GM12878 (cell line): ENCODE data around the gene SYCE3. TPM values are rescaled to one million over a fixed set of nuclear protein-coding genes. Genes with fewer than 3 reads are reported as not detected.
A peak's percentile ranks its signal among the peaks of the same experiment; 100 is the strongest.

Source experiments
- ATAC-seq: fragments of 200-7000 bp; cut with Tn5 transposase; 3 replicates; pipeline ENCODE4 v1.9.1; 2020; ENCODE audit warnings: mild to moderate bottlenecking, moderate library complexity
- BruUV-seq: library from RNA; stranded (reverse); fragments of 400-500 nt; replicated peaks from 2 replicates; lab custom pipeline; 2021; lab: Mats Ljungman, UMichigan
- CTCF ChIA-PET: fragments of 300-600 bp; sonication (Branson Sonifier 250); formaldehyde crosslinking; extraction: SDS; loops from one replicate; lab custom pipeline; 2021; ENCODE audit warnings: inconsistent platforms; lab: Yijun Ruan, JAX
- POLR2A ChIA-PET: fragments of 350-600 bp; formaldehyde crosslinking; extraction: SDS; loops from one replicate; lab custom pipeline; 2021; ENCODE audit warnings: inconsistent platforms; lab: Charles Lee
- RAD21 ChIA-PET: fragments of 300-600 bp; sonication (Branson Sonifier 250); formaldehyde crosslinking; loops from one replicate; lab custom pipeline; 2023; ENCODE audit warnings: antibody characterized with exemption; ENCODE audit not compliant: unreplicated experiment; lab: Charles Lee
- SMC1A ChIA-PET: fragments of 300-600 bp; sonication (Branson Sonifier 250); formaldehyde crosslinking; loops from one replicate; lab custom pipeline; 2023; ENCODE audit not compliant: unreplicated experiment, uncharacterized antibody; lab: Charles Lee
- DNase-seq: peaks from one replicate; pipeline ENCODE4 v3.0.0-alpha.2; 2011; ENCODE audit warnings: low read depth, low spot score
- FAIRE-seq: peaks from 3 replicates; lab custom pipeline; 2011; peaks lifted over from hg19 to GRCh38; lab: Jason Lieb, UNC
- H2AFZ ChIP-seq: 2 replicates; pipeline ENCODE4 v1.6.0; 2011; ENCODE audit warnings: low read depth, low read length, control low read depth; ENCODE audit not compliant: control insufficient read depth
- H3K27ac ChIP-seq: 2 replicates; pipeline ENCODE4 v1.5.1; 2011; ENCODE audit warnings: control low read depth; ENCODE audit not compliant: control insufficient read depth, insufficient read depth
- H3K27me3 ChIP-seq, 2 experiments: replicated peaks in 1 of 2; 2 replicates each; pipeline versions ENCODE4 v1.6.0 to v1.6.1; 2011; ENCODE audit warnings: low read length in 1 of 2; ENCODE audit not compliant: control insufficient read depth in 2 of 2, insufficient read depth in 2 of 2
- H3K36me3 ChIP-seq, 2 experiments: 2 replicates each; pipeline ENCODE4 v1.5.1; 2011; ENCODE audit warnings: low read length in 1 of 2; ENCODE audit not compliant: control insufficient read depth in 2 of 2, insufficient read depth in 2 of 2
- H3K4me1 ChIP-seq: 2 replicates; pipeline ENCODE4 v1.6.1; 2011; ENCODE audit warnings: mild to moderate bottlenecking, low read length, moderate library complexity, mixed read lengths; ENCODE audit not compliant: control insufficient read depth, insufficient read depth
- H3K4me2 ChIP-seq: 2 replicates; pipeline ENCODE4 v1.6.0; 2011; ENCODE audit warnings: control low read depth; ENCODE audit not compliant: control insufficient read depth, insufficient read depth
- H3K4me3 ChIP-seq: fragments of 200-600 bp; sonication (generic); 2 replicates; pipeline ENCODE4 v1.5.1; 2016
- H3K79me2 ChIP-seq: 2 replicates; pipeline ENCODE4 v1.6.0; 2011; ENCODE audit warnings: low read length; ENCODE audit not compliant: control insufficient read depth, insufficient read depth
- H3K9ac ChIP-seq: 2 replicates; pipeline ENCODE4 v1.8.0; 2011; ENCODE audit warnings: low read length, control low read depth, mixed read lengths; ENCODE audit not compliant: control insufficient read depth, insufficient read depth
- H3K9me3 ChIP-seq: replicated peaks from 3 replicates; pipeline ENCODE4 v1.5.1; 2011; ENCODE audit warnings: mild to moderate bottlenecking, low read length; ENCODE audit not compliant: control insufficient read depth, insufficient read depth
- H4K20me1 ChIP-seq: 2 replicates; pipeline ENCODE4 v1.6.0; 2011; ENCODE audit not compliant: control insufficient read depth, insufficient read depth
- BHLHE40 ChIP-seq, 2 experiments: fragments of 450-650 bp in 1 of 2; IDR thresholded peaks; 2 replicates each; pipeline ENCODE4 v1.6.1; 2011 to 2017; ENCODE audit warnings: low read depth in 2 of 2, borderline replicate concordance in 1 of 2, improper control_type of control experiment in 1 of 2, low read length in 1 of 2, mild to moderate bottlenecking in 1 of 2
- BMI1 ChIP-seq: fragments of 450-650 bp; IDR thresholded peaks from 2 replicates; pipeline ENCODE4 v1.6.1; 2016; ENCODE audit warnings: mild to moderate bottlenecking, moderate library complexity, borderline replicate concordance
- HDGF ChIP-seq: fragments of 450-650 bp; IDR thresholded peaks from 2 replicates; pipeline ENCODE4 v1.6.1; 2016; ENCODE audit warnings: antibody characterized with exemption
- IKZF1 ChIP-seq: fragments of 450-650 bp; conservative IDR thresholded peaks from 2 replicates; pipeline ENCODE4 v1.6.1; 2017; ENCODE audit warnings: antibody characterized with exemption, mild to moderate bottlenecking
- LARP7 ChIP-seq: fragments of 450-650 bp; IDR thresholded peaks from 2 replicates; pipeline ENCODE4 v1.6.1; 2017; ENCODE audit warnings: mild to moderate bottlenecking
- NFYB ChIP-seq: IDR thresholded peaks from 2 replicates; pipeline ENCODE4 v1.6.1; 2011; ENCODE audit warnings: low read depth, mild to moderate bottlenecking, low read length, improper control_type of control experiment, moderate library complexity; ENCODE audit not compliant: insufficient read depth
- SMC3 ChIP-seq: IDR thresholded peaks from 2 replicates; pipeline ENCODE4 v1.6.1; 2011; ENCODE audit warnings: low read length, improper control_type of control experiment, borderline replicate concordance
- SRF ChIP-seq, 2 experiments: IDR thresholded peaks; 2 replicates each; pipeline ENCODE4 v1.6.1; 2011; ENCODE audit warnings: low read depth in 2 of 2, low read length in 2 of 2, mild to moderate bottlenecking in 1 of 2, moderate library complexity in 1 of 2
- STAT1 ChIP-seq: fragments of 450-650 bp; conservative IDR thresholded peaks from 2 replicates; pipeline ENCODE4 v1.6.1; 2014; ENCODE audit warnings: antibody characterized with exemption, mild to moderate bottlenecking
- TCF7 ChIP-seq: IDR thresholded peaks from 2 replicates; pipeline ENCODE4 v1.6.1; 2014; ENCODE audit warnings: antibody characterized with exemption, borderline replicate concordance
- USF1 ChIP-seq: IDR thresholded peaks from 2 replicates; pipeline ENCODE4 v1.6.1; 2011; ENCODE audit warnings: borderline replicate concordance, low read depth, mild to moderate bottlenecking, moderate library complexity, mixed read lengths, low read length; ENCODE audit not compliant: insufficient read depth; ENCODE audit errors: extremely low read length
- USF2 ChIP-seq: IDR thresholded peaks from 2 replicates; pipeline ENCODE4 v1.6.1; 2011; ENCODE audit warnings: low read depth, low read length, improper control_type of control experiment, borderline replicate concordance
- WGBS: methylation state at CpG from one replicate; pipeline ENCODE4 v1.1.6; 2016; ENCODE audit warnings: low lambda C conversion rate; ENCODE audit not compliant: insufficient replicate concordance, insufficient coverage; ENCODE audit errors: missing lambda C conversion rate; 5-methylcytosine and 5-hydroxymethylcytosine counted together
- in situ Hi-C: fragments of 300-500 bp; cut with MboI; formaldehyde crosslinking; loops from 9 replicates; pipeline ENCODE4 v1.14.3; 2018; ENCODE audit warnings: mixed read lengths
- intact Hi-C: fragments of 100-400 bp; cut with micrococcal nuclease; formaldehyde crosslinking; loops from one replicate; pipeline ENCODE4 v1.14.2; 2022; ENCODE audit not compliant: unreplicated experiment
- polyA plus RNA-seq, 11 experiments: library from polyadenylated mRNA; depleted of rRNA in 4 of 11; unstranded in 6 of 11; stranded (reverse) in 5 of 11; fragments of >200 nt; fragmentation: Nextera tagmentation in 4 of 11; fragmentation: Illumina TruSeq in 1 of 11; extraction: Ambion mirVana in 4 of 11; extraction: Trizol in 1 of 11; gene quantifications; 1 replicate in 1 of 11; 2 replicates in 10 of 11; pipeline versions ENCODE4 v1.2.1 to v1.2.3, GENCODE V29; 2011 to 2016; ENCODE audit warnings: inconsistent platforms in 2 of 11, missing spikeins in 2 of 11, low read depth in 1 of 11
- total RNA-seq, 4 experiments: library from RNA; depleted of rRNA in 3 of 4; stranded (reverse); fragments of >200 nt in 3 of 4; fragmentation: Illumina TruSeq in 1 of 4; extraction: Trizol in 1 of 4; gene quantifications; 2 replicates each; pipeline versions ENCODE4 v1.2.1 to v1.2.3, GENCODE V29; 2013 to 2021
- TF ChIP-seq, protein P1 (sequence below): fragments of 450-650 bp; IDR thresholded peaks from 2 replicates; pipeline ENCODE4 v1.6.1; 2017; ENCODE audit warnings: mild to moderate bottlenecking, moderate library complexity

SYCE3 gene
- total and polyA plus RNA-seq, 10 of the 15 experiments (the other 5 are each of a cell fraction or from before 2014, with no cell fraction given) = 0.38 to 0.91 (median 0.76) TPM; not detected in 4

- CTCF ChIA-PET = interaction anchor here (0.7 to 3.5 kb wide), 6 partner anchors 12 to 534 kb away, joined by 3 to 38 read pairs (median 5); partner anchors contain the start of genes LMF2 and NCAPH2
- peaks cover 16% of the 10 kb centered on the region for H3K4me1 ChIP-seq
- BruUV-seq = no TSS peak
- no peaks in the 10 kb centered on the region for H3K9me3 ChIP-seq
- H3K79me2 ChIP-seq = peaks cover 70% of the 10 kb centered on the region
- RAD21 ChIA-PET = interaction anchor here (0.9 to 6.3 kb wide), 5 partner anchors 13 to 251 kb away, joined by 3 to 106 read pairs (median 4); partner anchors contain the start of gene SYCE3
- H3K27me3 ChIP-seq = no peaks in the 10 kb centered on the region
- peak overlapping the region; percentile 74 for H3K4me3 ChIP-seq
- H3K27ac ChIP-seq = peak overlapping the region; percentile 94
- H3K9ac ChIP-seq = peak overlapping the region; percentile 94
- H4K20me1 ChIP-seq = no peaks in the 10 kb centered on the region
- in situ Hi-C loops (loop anchor here (5.0 kb wide), 1 partner anchor 95 kb away; no protein-coding TSS in a partner anchor), intact Hi-C loops (loop anchor here (1.0 to 5.0 kb wide), 3 partner anchors 35 to 93 kb away; partner anchors contain the start of genes CHKB and SYCE3)
- peaks cover 5 to 20% of the 10 kb centered on the region in 2 experiments; a peak in 3 of 4 replicates for H3K36me3 ChIP-seq
- FAIRE-seq = no peak
- peak; percentile 43 for ATAC-seq
- H2AFZ ChIP-seq = no peak overlapping the region; the same call in 1 of the 2 replicates
- DNase-seq = no peak
- SMC1A ChIA-PET = interaction anchor here (1.0 to 5.8 kb wide), 5 partner anchors 13 to 94 kb away, joined by 4 to 58 read pairs (median 10); no protein-coding TSS in a partner anchor
- WGBS = 17% methylated on average over 29 of the region's 29 CpGs
- peak overlapping the region; percentile 99 for H3K4me2 ChIP-seq
- POLR2A ChIA-PET = interaction anchor here (0.6 to 6.5 kb wide), 10 partner anchors 11 to 260 kb away, joined by 3 to 232 read pairs (median 6); partner anchors contain the start of genes KLHDC7B, LMF2 and NCAPH2
- no peak for TF ChIP-seq SRF (IDR thresholded peaks at IDR 0.05; ENCODE audit: low read depth in 2 of 2, low read length in 2 of 2)
- TF ChIP-seq IKZF1 = no peak
- no peak for TF ChIP-seq SMC3
- TF ChIP-seq USF2 = no peak
- TF ChIP-seq TCF7 = no peak
- TF ChIP-seq LARP7 = no peak; the same call in 1 of the 2 replicates
- 0 out of 2 replicates have a peak, but pooled peaks have one; percentile 17 for TF ChIP-seq NFYB
- TF ChIP-seq, protein P1, sequence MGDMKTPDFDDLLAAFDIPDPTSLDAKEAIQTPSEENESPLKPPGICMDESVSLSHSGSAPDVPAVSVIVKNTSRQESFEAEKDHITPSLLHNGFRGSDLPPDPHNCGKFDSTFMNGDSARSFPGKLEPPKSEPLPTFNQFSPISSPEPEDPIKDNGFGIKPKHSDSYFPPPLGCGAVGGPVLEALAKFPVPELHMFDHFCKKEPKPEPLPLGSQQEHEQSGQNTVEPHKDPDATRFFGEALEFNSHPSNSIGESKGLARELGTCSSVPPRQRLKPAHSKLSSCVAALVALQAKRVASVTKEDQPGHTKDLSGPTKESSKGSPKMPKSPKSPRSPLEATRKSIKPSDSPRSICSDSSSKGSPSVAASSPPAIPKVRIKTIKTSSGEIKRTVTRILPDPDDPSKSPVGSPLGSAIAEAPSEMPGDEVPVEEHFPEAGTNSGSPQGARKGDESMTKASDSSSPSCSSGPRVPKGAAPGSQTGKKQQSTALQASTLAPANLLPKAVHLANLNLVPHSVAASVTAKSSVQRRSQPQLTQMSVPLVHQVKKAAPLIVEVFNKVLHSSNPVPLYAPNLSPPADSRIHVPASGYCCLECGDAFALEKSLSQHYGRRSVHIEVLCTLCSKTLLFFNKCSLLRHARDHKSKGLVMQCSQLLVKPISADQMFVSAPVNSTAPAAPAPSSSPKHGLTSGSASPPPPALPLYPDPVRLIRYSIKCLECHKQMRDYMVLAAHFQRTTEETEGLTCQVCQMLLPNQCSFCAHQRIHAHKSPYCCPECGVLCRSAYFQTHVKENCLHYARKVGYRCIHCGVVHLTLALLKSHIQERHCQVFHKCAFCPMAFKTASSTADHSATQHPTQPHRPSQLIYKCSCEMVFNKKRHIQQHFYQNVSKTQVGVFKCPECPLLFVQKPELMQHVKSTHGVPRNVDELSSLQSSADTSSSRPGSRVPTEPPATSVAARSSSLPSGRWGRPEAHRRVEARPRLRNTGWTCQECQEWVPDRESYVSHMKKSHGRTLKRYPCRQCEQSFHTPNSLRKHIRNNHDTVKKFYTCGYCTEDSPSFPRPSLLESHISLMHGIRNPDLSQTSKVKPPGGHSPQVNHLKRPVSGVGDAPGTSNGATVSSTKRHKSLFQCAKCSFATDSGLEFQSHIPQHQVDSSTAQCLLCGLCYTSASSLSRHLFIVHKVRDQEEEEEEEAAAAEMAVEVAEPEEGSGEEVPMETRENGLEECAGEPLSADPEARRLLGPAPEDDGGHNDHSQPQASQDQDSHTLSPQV = no peak
- peak in 1 of 2 experiments; percentile 25; a peak in 1 of 4 replicates for TF ChIP-seq BHLHE40 (IDR thresholded peaks at IDR 0.05; ENCODE audit: borderline replicate concordance in 1 of 2, low read depth in 2 of 2, low read length in 1 of 2)
- TF ChIP-seq STAT1 = no peak
- no peak for TF ChIP-seq BMI1
- TF ChIP-seq USF1 = no peak
- TF ChIP-seq HDGF = peak; percentile 96
Measured at GRCh38 chr22:50526834-50527801, 35.6 kb downstream of the SYCE3 start.
